GM18520 (cell line): ENCODE data around the gene PDHX.
"Not testable (repeated sequence)": the region's sequence is repeated elsewhere in the genome, so short reads cannot be mapped to it uniquely, and the experiment has no call there.

ENCODE experiments used
- ATAC-seq: cut with Tn5 transposase; IDR thresholded peaks from one replicate; pipeline ENCODE4 v1.9.1; 2021; ENCODE audit not compliant: unreplicated experiment

The PDHX gene

GRCh38 chr11:34910817-34911216, 5.6 kb upstream of the PDHX start:
- ATAC-seq, result peak; percentile 43

- ATAC-seq, result no peak
Observed at GRCh38 chr11:34911676-34912075, 4.7 kb upstream of the PDHX start.

GRCh38 chr11:34913556-34913955, 2.9 kb upstream of the PDHX start:
- ATAC-seq, result not testable (repeated sequence)

GRCh38 chr11:34915136-34916014, 1.0 kb upstream of the PDHX start:
- no peak for ATAC-seq

- ATAC-seq, result no peak
Observed at GRCh38 chr11:34916843-34917770, 689 bp downstream of the PDHX start.

GRCh38 chr11:34921156-34921555, 4.7 kb downstream of the PDHX start:
- ATAC-seq, result no peak

- ATAC-seq, result no peak
Observed at GRCh38 chr11:34924714-34925113, 8.3 kb downstream of the PDHX start.

- no peak for ATAC-seq
Observed at GRCh38 chr11:34926101-34926830, 9.8 kb downstream of the PDHX start.

GRCh38 chr11:34926831-34927132, 10.4 kb downstream of the PDHX start:
- no peak for ATAC-seq

- no peak for ATAC-seq
Observed at GRCh38 chr11:34928268-34928959, 12.0 kb downstream of the PDHX start.

- no peak for ATAC-seq
Observed at GRCh38 chr11:34928960-34929680, 12.7 kb downstream of the PDHX start.

GRCh38 chr11:34929794-34930763, 13.7 kb downstream of the PDHX start:
- ATAC-seq, result no peak

- no peak for ATAC-seq
Observed at GRCh38 chr11:34936945-34937629, 20.7 kb downstream of the PDHX start.

GRCh38 chr11:34938611-34939010, 22.2 kb downstream of the PDHX start:
- ATAC-seq, result no peak

GRCh38 chr11:34940026-34940677, 23.7 kb downstream of the PDHX start:
- no peak for ATAC-seq

GRCh38 chr11:34941688-34942087, 25.3 kb downstream of the PDHX start:
- no peak for ATAC-seq

GRCh38 chr11:34944692-34945091, 28.3 kb downstream of the PDHX start:
- ATAC-seq, result no peak

GRCh38 chr11:34948696-34949095, 32.3 kb downstream of the PDHX start:
- no peak for ATAC-seq
